Cardiac fibroblast (primary cell): Measurements from ENCODE around the gene FZD2.
"Not testable (repeated sequence)": the region's sequence is repeated elsewhere in the genome, so short reads cannot be mapped to it uniquely, and the experiment has no call there.

Source experiments
- DNase-seq, 2 donors: peaks; one replicate each; pipeline versions ENCODE4 v3.0.0 to v3.0.0-alpha.2; 2010; ENCODE audit warnings: low read depth in 2 of 2
- H3K4me3 ChIP-seq, 2 donors: replicated peaks in 1 of 2; 1 replicate in 1 of 2; 2 replicates in 1 of 2; pipeline ENCODE4 v1.5.1; 2011; ENCODE audit warnings: low read depth in 2 of 2, low read length in 2 of 2, mild to moderate bottlenecking in 2 of 2, moderate library complexity in 1 of 2
- TF ChIP-seq, protein P1 (sequence below): IDR thresholded peaks from one replicate; pipeline ENCODE4 v1.5.1; 2011; ENCODE audit warnings: low read depth, mild to moderate bottlenecking, low read length, inconsistent platforms

Gene FZD2

GRCh38 chr17:44556832-44557606 is at the start of gene FZD2:
Gene FZD2, plus strand, starts transcription at chr17:44557484. Its CDS starts 205 bp downstream, at chr17:44557689.
- TF ChIP-seq, protein P1, sequence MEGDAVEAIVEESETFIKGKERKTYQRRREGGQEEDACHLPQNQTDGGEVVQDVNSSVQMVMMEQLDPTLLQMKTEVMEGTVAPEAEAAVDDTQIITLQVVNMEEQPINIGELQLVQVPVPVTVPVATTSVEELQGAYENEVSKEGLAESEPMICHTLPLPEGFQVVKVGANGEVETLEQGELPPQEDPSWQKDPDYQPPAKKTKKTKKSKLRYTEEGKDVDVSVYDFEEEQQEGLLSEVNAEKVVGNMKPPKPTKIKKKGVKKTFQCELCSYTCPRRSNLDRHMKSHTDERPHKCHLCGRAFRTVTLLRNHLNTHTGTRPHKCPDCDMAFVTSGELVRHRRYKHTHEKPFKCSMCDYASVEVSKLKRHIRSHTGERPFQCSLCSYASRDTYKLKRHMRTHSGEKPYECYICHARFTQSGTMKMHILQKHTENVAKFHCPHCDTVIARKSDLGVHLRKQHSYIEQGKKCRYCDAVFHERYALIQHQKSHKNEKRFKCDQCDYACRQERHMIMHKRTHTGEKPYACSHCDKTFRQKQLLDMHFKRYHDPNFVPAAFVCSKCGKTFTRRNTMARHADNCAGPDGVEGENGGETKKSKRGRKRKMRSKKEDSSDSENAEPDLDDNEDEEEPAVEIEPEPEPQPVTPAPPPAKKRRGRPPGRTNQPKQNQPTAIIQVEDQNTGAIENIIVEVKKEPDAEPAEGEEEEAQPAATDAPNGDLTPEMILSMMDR, result no peak
- DNase-seq, result peak; percentile 98
- peak within 1 kb of the TSS; percentile 64 to 76 for H3K4me3 ChIP-seq

DNA sequence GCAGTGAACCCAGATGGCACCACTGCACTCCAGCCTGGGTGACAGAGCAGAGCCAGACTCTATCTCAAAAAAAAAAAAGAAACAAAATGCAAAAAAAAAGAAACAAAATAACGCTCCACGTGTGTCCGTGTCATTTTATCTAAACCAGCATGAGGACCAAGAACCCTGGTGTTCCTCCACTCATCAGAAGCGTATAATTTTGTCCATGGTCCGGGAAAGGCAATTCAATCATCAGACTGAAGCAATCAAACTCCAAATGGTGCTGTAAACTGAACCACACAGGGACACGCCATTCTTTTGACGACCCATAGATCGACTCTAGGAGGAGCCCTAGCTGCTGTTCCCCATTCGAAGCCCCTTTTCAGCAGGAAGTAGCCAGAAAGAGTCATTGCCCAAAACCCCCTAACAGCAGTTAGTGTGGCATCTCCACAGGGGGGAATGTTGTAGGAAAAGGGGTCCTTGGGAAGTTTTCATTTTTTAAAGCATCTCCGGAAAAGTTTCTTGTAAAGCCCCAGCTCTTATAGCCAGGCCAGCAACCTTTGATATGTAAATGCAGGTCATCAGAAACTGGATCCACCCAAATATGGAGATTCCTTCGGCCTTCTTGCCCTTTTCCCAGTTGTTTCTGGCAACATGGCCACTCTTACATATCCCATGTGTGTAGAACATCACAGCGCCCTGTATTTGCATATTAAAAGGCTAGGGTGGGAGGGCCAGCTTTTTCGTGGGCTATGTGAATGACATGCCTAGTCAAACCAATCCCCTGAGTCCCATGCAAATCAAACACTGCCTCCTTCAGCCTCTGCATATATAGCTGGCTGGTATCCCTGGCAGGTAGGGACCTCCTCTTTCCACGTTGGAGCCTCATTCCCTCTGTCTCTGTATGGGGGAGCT is 45.8 kb upstream of the FZD2 start:
- DNase-seq, result peak; percentile 10 to 13
- H3K4me3 ChIP-seq, result not testable (repeated sequence)

GRCh38 chr17:44518032-44518431 is 39.3 kb upstream of the FZD2 start:
- DNase-seq, result peak; percentile 54 to 59
- H3K4me3 ChIP-seq, result no peak overlapping the region
- TF ChIP-seq, protein P1, result no peak

- H3K4me3 ChIP-seq, result no peak overlapping the region
- TF ChIP-seq, protein P1, result peak; percentile 86
- peak; percentile 79 to 83 for DNase-seq
Observed at GRCh38 chr17:44522883-44523671, 34.2 kb upstream of the FZD2 start.

DNA sequence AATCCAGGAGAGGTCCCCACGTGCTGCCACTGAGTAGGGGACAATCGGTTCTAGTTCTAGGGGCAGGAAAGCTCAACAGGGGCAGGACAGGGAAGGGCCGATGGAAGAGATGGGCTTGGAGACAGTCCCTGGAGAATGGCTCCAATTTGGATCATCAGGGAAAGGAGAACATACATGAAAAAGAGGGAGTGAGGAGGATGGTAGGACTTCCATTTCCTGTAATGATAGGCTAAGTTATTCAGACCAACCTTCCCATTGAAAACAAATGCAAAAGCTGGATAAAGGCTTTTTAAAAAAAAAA is 33.7 kb upstream of the FZD2 start:
- DNase-seq, result no peak
- no peak overlapping the region for H3K4me3 ChIP-seq
- TF ChIP-seq, protein P1, result no peak

DNA sequence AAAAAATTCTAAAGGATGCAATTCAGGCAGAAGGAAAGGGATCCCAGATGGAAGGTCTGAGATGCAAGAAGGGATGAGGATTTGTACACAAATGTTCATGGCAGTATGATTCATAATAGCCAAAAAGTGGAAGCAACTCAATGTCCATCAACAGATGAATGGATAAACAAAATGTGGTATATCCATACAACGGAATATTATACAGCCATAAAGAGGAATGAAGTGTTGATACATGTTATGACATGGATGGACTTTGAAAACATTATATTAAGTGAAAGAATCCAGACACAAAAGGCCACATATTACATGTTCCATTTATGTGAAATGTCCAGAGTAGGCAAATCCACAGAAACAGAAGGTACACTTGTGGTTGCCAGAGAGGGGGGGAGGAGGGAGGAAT is 30.2 kb upstream of the FZD2 start:
- DNase-seq, result no peak
- no peak overlapping the region for H3K4me3 ChIP-seq
- TF ChIP-seq, protein P1, result no peak
